Activated T-helper 9 cell treated with anti-CD3 and anti-CD28 coated beads, Interleukin-2, amount 50 U/mL, for 16 hours (primary cell): Measurements from ENCODE around the gene SLC26A11.
"Not testable (repeated sequence)": the region's sequence is repeated elsewhere in the genome, so short reads cannot be mapped to it uniquely, and the experiment has no call there.

Experiments
- DNase-seq: peaks from one replicate; pipeline ENCODE4 v3.0.0-alpha.2; 2020; ENCODE audit warnings: low read depth

The SLC26A11 gene

DNA sequence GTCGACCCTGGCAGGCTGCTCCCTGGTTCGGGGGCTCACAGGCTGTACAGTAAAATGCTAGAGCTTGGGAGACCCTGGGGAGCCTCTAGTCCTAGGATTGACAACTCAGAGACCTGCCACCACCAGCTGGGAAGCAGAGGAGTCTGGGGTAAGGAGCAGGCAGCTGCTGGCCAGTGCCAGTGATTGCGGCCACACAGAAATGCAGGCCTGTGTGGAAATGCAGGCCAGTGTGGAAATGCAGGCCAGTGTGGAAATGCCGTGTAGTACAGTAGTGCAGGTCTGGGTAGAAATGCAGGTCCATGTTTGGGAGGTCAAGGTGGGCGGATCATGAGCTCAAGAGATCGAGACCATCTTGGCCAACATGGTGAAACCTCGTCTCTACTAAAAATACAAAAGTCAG is 23.6 kb upstream of the SLC26A11 start:
- no peak for DNase-seq

DNA sequence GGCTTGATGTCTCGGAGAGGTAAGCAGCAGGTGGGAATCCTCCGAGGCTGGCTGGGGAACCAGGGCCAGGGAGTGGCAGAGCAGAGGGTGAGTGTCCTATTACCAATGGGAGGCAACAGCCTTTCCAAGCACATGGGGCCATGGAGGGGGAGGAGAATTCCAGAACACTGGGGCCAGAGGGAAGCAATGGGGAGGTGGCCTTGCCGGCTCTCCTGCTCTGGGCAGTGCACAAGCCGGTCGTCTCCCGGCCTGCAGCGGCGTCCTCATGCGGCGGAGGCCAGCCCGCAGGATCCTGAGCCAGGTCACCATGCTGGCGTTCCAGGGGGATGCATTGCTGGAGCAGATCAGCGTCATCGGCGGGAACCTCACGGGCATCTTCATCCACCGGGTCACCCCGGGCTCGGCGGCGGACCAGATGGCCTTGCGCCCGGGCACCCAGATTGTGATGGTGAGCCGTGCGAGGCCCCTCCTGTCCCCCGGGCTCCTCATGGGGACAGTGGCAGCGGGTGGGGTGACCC is 22.0 kb upstream of the SLC26A11 start:
- DNase-seq = no peak

GRCh38 chr17:80199295-80199694 is 20.9 kb upstream of the SLC26A11 start:
- DNase-seq = not testable (repeated sequence)

DNA sequence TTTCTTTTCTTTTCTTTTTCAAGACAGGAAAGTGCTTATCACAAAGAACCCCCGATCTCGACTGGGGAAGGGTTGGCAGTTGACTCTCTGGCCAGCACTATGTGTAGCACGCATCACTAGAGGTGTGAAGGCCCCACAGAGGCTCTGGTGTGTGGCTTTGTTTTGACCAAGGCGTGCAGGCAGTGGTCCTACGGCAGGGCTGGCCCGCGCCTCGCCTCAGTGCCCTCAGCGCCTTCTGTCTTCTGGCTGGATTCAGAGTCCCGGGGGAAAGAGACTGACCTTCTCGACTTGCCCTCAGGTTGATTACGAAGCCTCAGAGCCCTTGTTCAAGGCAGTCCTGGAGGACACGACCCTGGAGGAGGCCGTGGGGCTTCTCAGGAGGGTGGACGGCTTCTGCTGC is 18.8 kb upstream of the SLC26A11 start:
- no peak for DNase-seq

GRCh38 chr17:80202197-80202596 is 18.0 kb upstream of the SLC26A11 start:
- DNase-seq = no peak

DNA sequence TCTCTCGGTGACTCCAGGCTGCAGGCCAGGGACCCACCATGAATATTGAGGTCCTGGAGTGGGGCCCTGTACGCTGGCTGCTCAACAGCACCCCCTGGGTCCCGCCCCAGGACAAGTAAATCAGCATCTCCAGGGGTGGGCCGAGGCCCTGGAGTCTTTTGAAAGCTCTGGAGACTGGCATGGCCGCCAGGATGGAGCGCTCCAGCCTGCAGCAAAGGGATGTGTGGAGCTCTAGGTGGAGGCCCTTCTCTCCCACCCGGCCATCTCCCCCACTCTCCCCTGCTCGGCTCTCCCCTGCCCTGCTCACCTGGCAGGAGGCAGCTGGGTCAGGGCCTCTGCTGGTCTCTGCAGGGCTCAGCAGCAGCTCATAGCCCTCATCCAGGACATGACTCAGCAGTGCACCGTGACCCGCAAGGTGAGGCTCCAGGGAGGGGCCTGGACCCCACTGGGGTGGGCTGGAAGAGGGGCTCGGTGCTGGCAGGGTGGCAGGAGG is 16.7 kb upstream of the SLC26A11 start:
- no peak for DNase-seq

GRCh38 chr17:80204626-80205468 is 15.4 kb upstream of the SLC26A11 start:
- DNase-seq = no peak

DNA sequence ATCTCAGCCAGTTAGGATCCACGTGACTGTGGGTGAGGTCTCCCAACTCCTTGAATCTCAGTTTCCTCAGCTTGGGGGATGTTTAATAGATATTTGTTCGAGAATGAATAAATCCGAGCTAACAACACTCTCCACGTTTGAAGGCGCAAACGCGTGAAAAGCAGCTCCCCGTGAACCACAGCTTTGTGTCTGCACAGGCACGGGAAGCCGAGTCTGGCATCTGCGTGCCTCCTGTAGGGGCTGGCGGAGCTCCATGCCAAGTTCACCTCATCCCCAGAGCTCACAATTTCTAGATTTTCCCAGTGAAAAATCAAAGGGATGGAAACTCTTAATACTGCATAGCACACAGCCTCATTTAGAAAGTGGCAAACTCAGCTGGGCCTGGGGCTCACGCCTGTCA is 14.4 kb upstream of the SLC26A11 start:
- no peak for DNase-seq

GRCh38 chr17:80208050-80208449 is 12.2 kb upstream of the SLC26A11 start:
- DNase-seq = no peak

DNA sequence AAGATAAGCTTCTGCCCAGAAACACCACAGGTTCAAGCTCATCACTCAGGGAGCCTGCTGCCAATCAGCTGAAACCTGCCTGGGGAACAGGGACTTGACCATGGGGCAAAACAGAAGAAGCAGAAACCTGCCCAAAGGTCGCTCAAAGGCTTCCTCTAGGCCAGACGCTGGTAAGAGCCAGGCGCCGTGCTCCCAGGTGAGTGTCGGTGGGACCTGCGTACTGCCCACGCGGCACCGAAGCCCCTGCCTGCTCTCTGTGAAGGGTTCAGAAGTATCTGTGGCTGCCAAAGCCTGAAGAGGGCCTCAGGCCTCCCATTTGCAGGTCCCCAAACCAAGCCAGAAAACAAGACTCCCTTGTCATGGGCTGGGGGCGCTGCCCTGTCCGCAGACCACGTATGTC is 10.5 kb upstream of the SLC26A11 start:
- DNase-seq = no peak

- DNase-seq = no peak
Observed at GRCh38 chr17:80210348-80211108, 9.7 kb upstream of the SLC26A11 start.

GRCh38 chr17:80212109-80212508 is 8.1 kb upstream of the SLC26A11 start:
- no peak for DNase-seq

- DNase-seq = no peak
Observed at GRCh38 chr17:80212511-80212910, 7.7 kb upstream of the SLC26A11 start.

GRCh38 chr17:80212962-80213642 is 7.1 kb upstream of the SLC26A11 start:
- no peak for DNase-seq

DNA sequence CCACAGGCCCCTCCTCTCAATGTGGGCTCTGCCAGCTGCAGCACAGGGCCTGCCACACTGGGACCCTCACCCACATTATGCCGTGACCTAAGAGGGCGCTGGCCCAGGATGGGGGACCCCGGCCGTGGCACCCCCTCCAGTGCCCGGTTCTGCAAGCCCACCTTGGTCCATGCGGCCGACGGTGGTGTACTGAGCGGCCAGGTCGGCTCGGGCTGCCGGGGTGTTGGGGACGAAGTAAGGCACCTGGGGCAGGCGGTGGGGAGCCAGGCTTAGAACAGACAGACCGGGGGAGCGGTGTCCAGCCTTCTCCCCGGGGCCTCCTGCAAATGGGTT is 6.6 kb upstream of the SLC26A11 start:
- DNase-seq = no peak

- no peak for DNase-seq
Observed at GRCh38 chr17:80214012-80214877, 6.0 kb upstream of the SLC26A11 start.

DNA sequence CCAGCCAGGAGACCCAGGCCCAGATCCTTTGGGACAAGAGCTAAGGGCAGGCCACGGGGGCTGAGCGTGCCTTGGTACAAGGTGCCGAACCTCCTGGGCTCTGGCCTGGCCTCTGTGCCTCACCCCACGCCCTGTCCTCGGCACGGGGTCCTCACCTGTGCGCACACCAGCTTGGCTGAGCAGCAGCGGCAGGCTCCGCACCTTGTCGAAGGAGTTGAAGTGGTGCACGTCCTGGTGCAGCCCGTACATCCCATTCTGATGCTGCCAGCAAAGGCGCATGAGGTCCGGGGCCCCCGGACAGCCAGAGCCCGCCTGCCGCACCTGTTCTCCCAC is 5.4 kb upstream of the SLC26A11 start:
- no peak for DNase-seq

DNA sequence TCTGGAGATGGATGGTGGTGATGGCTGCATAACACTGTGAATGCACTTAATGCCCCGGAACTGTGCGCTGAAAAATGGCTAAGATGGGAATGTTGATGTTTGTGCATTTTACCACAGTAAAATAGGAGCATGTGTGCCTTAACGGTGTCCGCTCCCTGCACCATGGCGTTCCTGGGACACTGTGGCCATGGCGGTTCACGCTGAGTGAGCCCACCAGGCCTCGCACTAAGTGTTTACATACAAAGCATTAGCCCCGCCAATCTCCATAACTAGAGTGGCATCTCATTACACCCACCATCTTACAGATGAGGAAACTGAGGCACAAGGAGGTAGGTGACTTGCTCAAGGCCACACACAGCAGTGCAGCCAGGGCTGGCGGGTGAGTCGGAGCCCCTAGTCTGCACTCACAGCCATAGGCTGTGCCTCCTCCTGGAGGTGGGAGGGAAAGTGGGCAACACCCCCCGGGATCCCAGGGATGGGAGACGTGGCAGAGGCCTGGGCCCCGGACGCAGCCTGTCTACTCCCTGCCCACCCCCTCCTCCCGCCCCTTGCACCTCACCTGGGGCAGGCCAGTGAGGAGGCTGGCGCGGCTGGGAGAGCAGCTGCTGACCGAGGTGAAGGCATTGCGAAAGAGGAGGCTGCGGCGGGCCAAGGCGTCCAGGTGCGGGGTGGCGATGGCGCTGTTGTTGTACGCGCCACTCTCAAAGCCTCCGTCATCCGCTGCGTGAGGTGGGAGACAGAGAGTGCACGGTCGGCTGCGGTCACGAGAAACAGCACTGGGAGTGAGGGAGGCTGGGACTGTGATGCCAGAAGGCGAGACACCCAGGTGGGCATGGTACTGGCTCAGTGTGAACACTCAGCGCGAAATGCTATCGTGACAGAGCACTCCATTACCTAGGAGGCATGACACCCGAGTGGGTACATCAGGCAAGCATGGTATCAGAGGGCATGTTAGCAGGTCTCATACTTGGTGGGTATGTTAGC is 3.5 kb upstream of the SLC26A11 start:
- no peak for DNase-seq

GRCh38 chr17:80217703-80218362 is 2.4 kb upstream of the SLC26A11 start:
- DNase-seq = no peak

- no peak for DNase-seq
Observed at GRCh38 chr17:80218391-80218790, 1.8 kb upstream of the SLC26A11 start.
